Mesenchymal stem cell (in vitro differentiated cells and primary cell): ENCODE data around the gene ST3GAL4.

Source experiments
- DNase-seq: peaks from one replicate; pipeline ENCODE4 v3.0.0-alpha.2; 2013
- H2AFZ ChIP-seq: one replicate; pipeline ENCODE4 v1.6.1; 2013; ENCODE audit warnings: low read depth, mild to moderate bottlenecking, control low read depth, inconsistent platforms, low read length, moderate library complexity
- H2AK5ac ChIP-seq: 2 replicates; pipeline ENCODE4 v1.6.1; 2013; ENCODE audit warnings: low read length, moderate library complexity, mild to moderate bottlenecking, inconsistent platforms; ENCODE audit not compliant: severe bottlenecking
- H2BK120ac ChIP-seq: one replicate; pipeline ENCODE4 v1.6.1; 2013; ENCODE audit warnings: low read depth, mild to moderate bottlenecking, inconsistent platforms, low read length, moderate library complexity
- H2BK12ac ChIP-seq, 2 experiments: one replicate each; pipeline ENCODE4 v1.6.1; 2013; ENCODE audit warnings: inconsistent platforms in 2 of 2, low read length in 2 of 2, mild to moderate bottlenecking in 2 of 2, moderate library complexity in 2 of 2, control low read depth in 1 of 2
- H2BK15ac ChIP-seq: one replicate; pipeline ENCODE4 v1.6.1; 2013; ENCODE audit warnings: mild to moderate bottlenecking, low read depth, inconsistent platforms; ENCODE audit not compliant: poor library complexity, severe bottlenecking
- H2BK5ac ChIP-seq: 2 replicates; pipeline ENCODE4 v1.6.1; 2013; ENCODE audit warnings: low read depth, mild to moderate bottlenecking, low read length, control low read depth, inconsistent platforms; ENCODE audit not compliant: poor library complexity, severe bottlenecking
- H3K14ac ChIP-seq, 2 experiments: one replicate each; pipeline ENCODE4 v1.6.1; 2013; ENCODE audit warnings: inconsistent platforms in 2 of 2, low read length in 2 of 2, control low read depth in 1 of 2, mild to moderate bottlenecking in 1 of 2, moderate library complexity in 1 of 2
- H3K18ac ChIP-seq, 2 experiments: one replicate each; pipeline ENCODE4 v1.6.1; 2013; ENCODE audit warnings: inconsistent platforms in 2 of 2, low read length in 2 of 2, control low read depth in 1 of 2, low read depth in 1 of 2, mild to moderate bottlenecking in 1 of 2
- H3K23ac ChIP-seq, 2 experiments: one replicate each; pipeline ENCODE4 v1.6.1; 2013; ENCODE audit warnings: inconsistent platforms in 2 of 2, low read length in 2 of 2, mild to moderate bottlenecking in 2 of 2, moderate library complexity in 2 of 2, control low read depth in 1 of 2
- H3K27ac ChIP-seq: 2 replicates; pipeline ENCODE4 v1.5.1; 2013; ENCODE audit warnings: mild to moderate bottlenecking, moderate library complexity, low read length, control low read depth, inconsistent platforms; ENCODE audit not compliant: poor library complexity, severe bottlenecking
- H3K27me3 ChIP-seq, 2 experiments: 2 replicates each; pipeline versions ENCODE4 v1.6.1 to v1.7.0; 2013; ENCODE audit warnings: low read length in 2 of 2, mild to moderate bottlenecking in 2 of 2, moderate library complexity in 2 of 2, control low read depth in 1 of 2, inconsistent platforms in 1 of 2; ENCODE audit not compliant: control insufficient read depth in 1 of 2, insufficient read depth in 1 of 2
- H3K36me3 ChIP-seq, 2 experiments: 2 replicates each; pipeline versions ENCODE4 v1.6.1 to v1.7.0; 2013; ENCODE audit warnings: low read length in 2 of 2, control low read depth in 1 of 2, inconsistent platforms in 1 of 2, low read depth in 1 of 2, mild to moderate bottlenecking in 1 of 2; ENCODE audit not compliant: insufficient read depth in 2 of 2, control insufficient read depth in 1 of 2
- H3K4ac ChIP-seq, 2 experiments: one replicate each; pipeline ENCODE4 v1.6.1; 2013; ENCODE audit warnings: inconsistent platforms in 2 of 2, low read length in 2 of 2, mild to moderate bottlenecking in 2 of 2, moderate library complexity in 2 of 2, control low read depth in 1 of 2, low read depth in 1 of 2
- H3K4me1 ChIP-seq: 2 replicates; pipeline ENCODE4 v1.6.1; 2013; ENCODE audit warnings: low read depth, low read length, control low read depth; ENCODE audit not compliant: control insufficient read depth, insufficient read depth
- H3K4me2 ChIP-seq: 2 replicates; pipeline ENCODE4 v1.6.1; 2013; ENCODE audit warnings: low read length, mild to moderate bottlenecking, inconsistent platforms; ENCODE audit not compliant: poor library complexity, severe bottlenecking
- H3K4me3 ChIP-seq, 2 experiments: 2 replicates each; pipeline versions ENCODE4 v1.5.1 to v1.7.0; 2013; ENCODE audit warnings: low read length in 2 of 2, mild to moderate bottlenecking in 2 of 2, control low read depth in 1 of 2, low read depth in 1 of 2; ENCODE audit not compliant: insufficient read depth in 1 of 2
- H3K79me1 ChIP-seq: replicated peaks from 2 replicates; pipeline ENCODE4 v1.6.1; 2013; ENCODE audit warnings: mild to moderate bottlenecking, control low read depth, low read length, inconsistent platforms; ENCODE audit not compliant: poor library complexity, severe bottlenecking
- H3K9ac ChIP-seq: 2 replicates; pipeline ENCODE4 v1.7.0; 2013; ENCODE audit warnings: mild to moderate bottlenecking, low read length, moderate library complexity
- H3K9me3 ChIP-seq: 2 replicates; pipeline ENCODE4 v1.7.0; 2013; ENCODE audit warnings: mild to moderate bottlenecking, low read length; ENCODE audit not compliant: control insufficient read depth
- H4K8ac ChIP-seq: one replicate; pipeline ENCODE4 v1.6.1; 2013; ENCODE audit warnings: inconsistent platforms, mild to moderate bottlenecking, low read length, moderate library complexity
- H4K91ac ChIP-seq: one replicate; pipeline ENCODE4 v1.6.1; 2013; ENCODE audit warnings: mild to moderate bottlenecking, low read length, inconsistent platforms
- WGBS: methylation state at CpG from one replicate; pipeline ENCODE4 v1.1.7; 2013; ENCODE audit warnings: mixed read lengths; 5-methylcytosine and 5-hydroxymethylcytosine counted together

The ST3GAL4 gene

DNA sequence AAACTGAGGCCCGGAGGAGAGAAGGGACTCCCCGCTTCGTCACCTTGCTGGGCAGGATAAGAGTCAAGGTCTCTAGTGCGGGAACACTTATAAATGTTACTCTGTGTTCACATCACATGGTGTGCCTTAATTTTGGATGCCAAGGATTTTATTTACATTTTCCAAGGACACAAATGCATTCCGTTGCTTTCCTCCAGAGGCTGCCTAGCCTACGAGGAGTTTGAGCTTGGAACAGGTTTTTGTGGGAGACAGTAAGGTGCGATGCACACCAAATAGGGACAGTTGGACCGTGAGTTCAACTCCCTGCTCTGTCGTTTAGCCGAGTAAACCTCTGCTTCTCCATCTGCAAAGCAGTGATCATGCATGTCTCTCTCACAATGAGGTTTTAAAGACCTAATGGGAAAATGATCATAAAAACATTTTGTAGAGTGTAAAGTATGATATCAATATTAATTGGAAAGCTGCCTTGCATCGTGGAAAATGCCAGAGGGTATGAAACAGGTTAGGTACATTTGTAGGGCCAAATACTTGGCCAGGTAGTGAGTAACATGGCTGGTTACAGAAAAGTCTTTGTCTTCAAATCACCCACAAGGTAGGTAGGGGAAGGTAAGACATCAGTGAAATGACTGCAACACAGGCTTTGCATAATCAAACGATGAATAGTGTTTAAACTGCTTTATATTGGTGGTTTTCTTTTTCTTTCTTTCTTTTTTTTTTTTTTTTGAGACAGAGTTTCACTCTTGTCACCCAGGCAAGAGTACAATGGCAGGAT is 61.8 kb downstream of the ST3GAL4 start:
- Histone ChIP-seq H3K36me3 (peaks cover 12 to 40% of the 10 kb centered on the region in 2 experiments), H2AK5ac (no peak overlapping the region), H2BK120ac (no peak overlapping the region), H3K18ac (peak overlapping the region in 1 of 2 experiments; percentile 45), H3K4me3 (peak overlapping the region in 1 of 2 experiments; percentile 60), H3K23ac (no peak overlapping the region), H2BK15ac (no peak overlapping the region), H4K91ac (no peak overlapping the region), H3K79me1 (no peaks in the 10 kb centered on the region), H3K27ac (no peak overlapping the region), H2BK5ac (no peak overlapping the region), H3K14ac (no peak overlapping the region), H3K4me1 (no peaks in the 10 kb centered on the region), H3K4ac (peak overlapping the region; percentile 47 to 59), H4K8ac (peak overlapping the region; percentile 86), H2BK12ac (no peak overlapping the region), H3K27me3 (no peaks in the 10 kb centered on the region), H2AFZ (no peak overlapping the region), H3K9me3 (no peaks in the 10 kb centered on the region), H3K9ac (peak overlapping the region; percentile 77), H3K4me2 (no peak overlapping the region)
- DNase-seq, result no peak
- WGBS, result 86% methylated on average over 11 of the region's 12 CpGs

DNA sequence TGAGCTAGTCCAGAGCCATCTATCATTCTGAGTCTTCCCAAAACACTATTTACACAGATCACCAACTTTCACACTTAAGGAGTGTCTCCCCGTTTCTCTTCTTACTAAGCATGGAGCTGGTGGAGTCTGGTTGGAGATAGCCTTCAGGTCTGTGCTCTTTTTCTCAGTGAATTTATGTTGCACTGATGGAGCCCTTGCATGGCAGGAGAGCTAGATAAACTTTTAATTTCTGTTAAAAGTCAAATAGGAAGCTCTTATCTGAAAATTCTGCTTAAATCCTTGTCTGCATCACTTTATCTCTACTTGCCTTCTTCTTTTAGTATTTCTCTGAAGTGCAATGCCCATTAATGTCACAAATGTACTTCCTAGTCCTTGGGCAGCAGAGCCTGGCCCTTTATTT is 63.4 kb downstream of the ST3GAL4 start:
- no peak overlapping the region for H3K9ac ChIP-seq
- H2BK15ac ChIP-seq, result no peak overlapping the region
- H3K27ac ChIP-seq, result no peak overlapping the region
- H3K4me3 ChIP-seq, result no peak overlapping the region
- H3K4me1 ChIP-seq, result no peaks in the 10 kb centered on the region
- H3K9me3 ChIP-seq, result no peaks in the 10 kb centered on the region
- no peak overlapping the region for H2BK5ac ChIP-seq
- no peak overlapping the region for H4K8ac ChIP-seq
- H2BK120ac ChIP-seq, result no peak overlapping the region
- no peak overlapping the region for H4K91ac ChIP-seq
- no peak for DNase-seq
- no peak overlapping the region for H3K14ac ChIP-seq
- no CpG with 5 or more reads among the region's 1 CpG for WGBS
- H3K27me3 ChIP-seq, result no peaks in the 10 kb centered on the region
- peaks cover 2 to 34% of the 10 kb centered on the region in 2 experiments for H3K36me3 ChIP-seq
- no peak overlapping the region for H2BK12ac ChIP-seq
- no peak overlapping the region for H3K4me2 ChIP-seq
- H3K18ac ChIP-seq, result no peak overlapping the region
- H3K23ac ChIP-seq, result no peak overlapping the region
- no peak overlapping the region for H2AFZ ChIP-seq
- H3K79me1 ChIP-seq, result no peaks in the 10 kb centered on the region
- H2AK5ac ChIP-seq, result no peak overlapping the region
- H3K4ac ChIP-seq, result no peak overlapping the region

GRCh38 chr11:126419801-126420697 is 64.6 kb downstream of the ST3GAL4 start:
- Histone ChIP-seq H3K9me3 (no peaks in the 10 kb centered on the region), H3K27ac (no peak overlapping the region), H3K79me1 (no peaks in the 10 kb centered on the region), H3K4ac (no peak overlapping the region), H4K8ac (no peak overlapping the region), H2BK5ac (no peak overlapping the region), H3K23ac (no peak overlapping the region), H3K4me1 (no peaks in the 10 kb centered on the region), H2AK5ac (no peak overlapping the region), H4K91ac (no peak overlapping the region), H3K4me3 (no peak overlapping the region), H3K27me3 (no peaks in the 10 kb centered on the region), H3K36me3 (peaks cover 0 to 36% of the 10 kb centered on the region in 2 experiments), H2BK120ac (no peak overlapping the region), H3K9ac (no peak overlapping the region), H2AFZ (no peak overlapping the region), H3K18ac (no peak overlapping the region), H3K4me2 (no peak overlapping the region), H2BK15ac (no peak overlapping the region), H2BK12ac (no peak overlapping the region), H3K14ac (no peak overlapping the region)
- WGBS, result 82% methylated on average over 11 of the region's 11 CpGs
- DNase-seq, result peak; percentile 36

DNA sequence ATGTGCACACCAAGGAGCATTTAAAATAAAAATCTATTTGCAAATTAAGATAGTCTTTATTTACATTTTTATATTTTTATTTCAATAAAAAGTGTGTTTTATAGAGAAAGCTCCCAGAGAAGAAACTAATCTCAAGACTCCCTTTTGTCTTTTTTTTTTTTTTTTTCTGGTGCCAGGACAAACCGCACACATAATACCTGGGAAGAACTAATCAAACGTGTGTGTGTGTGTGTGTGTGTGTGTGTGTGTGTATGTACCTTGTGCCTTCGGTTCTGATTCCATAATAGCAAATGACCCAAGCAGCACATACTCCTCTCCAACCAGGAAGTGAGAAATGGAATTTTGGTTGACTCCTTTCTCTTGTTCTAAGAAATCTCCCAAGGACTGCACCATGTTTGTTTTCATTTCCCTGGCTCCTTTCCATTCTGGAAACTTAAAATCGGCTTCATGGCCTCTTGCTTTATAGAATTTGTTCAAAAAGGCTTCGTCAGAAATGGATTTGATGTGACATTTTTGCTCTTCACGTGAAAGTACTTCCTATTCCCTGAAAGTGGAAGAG is 65.3 kb downstream of the ST3GAL4 start:
- Histone ChIP-seq H3K36me3 (peaks cover 0 to 29% of the 10 kb centered on the region in 2 experiments), H2AK5ac (no peak overlapping the region), H3K4ac (no peak overlapping the region), H2AFZ (no peak overlapping the region), H3K4me1 (no peaks in the 10 kb centered on the region), H2BK120ac (no peak overlapping the region), H3K18ac (no peak overlapping the region), H2BK5ac (no peak overlapping the region), H3K79me1 (no peaks in the 10 kb centered on the region), H3K23ac (no peak overlapping the region), H3K9me3 (no peaks in the 10 kb centered on the region), H4K91ac (no peak overlapping the region), H4K8ac (no peak overlapping the region), H2BK12ac (no peak overlapping the region), H3K27ac (no peak overlapping the region), H3K14ac (no peak overlapping the region), H3K27me3 (no peaks in the 10 kb centered on the region), H3K9ac (no peak overlapping the region), H2BK15ac (no peak overlapping the region), H3K4me2 (no peak overlapping the region), H3K4me3 (no peak overlapping the region)
- no peak for DNase-seq
- 98% methylated on average over 3 of the region's 6 CpGs for WGBS
